HEK293 (cell line): ENCODE results near the gene NEMP1.
A peak's percentile ranks its signal among the peaks of the same experiment; 100 is the strongest.

Experiments
- GLI2 ChIP-seq: fragments of 450-650 bp; formaldehyde crosslinking; IDR thresholded peaks from 2 replicates; pipeline ENCODE4; 2017; ENCODE audit warnings: missing biosample characterization, missing genetic modification characterization, low read depth, borderline replicate concordance
- KLF1 ChIP-seq: fragments of 450-650 bp; formaldehyde crosslinking; IDR thresholded peaks from 2 replicates; pipeline ENCODE4 v1.5.1; 2016; ENCODE audit warnings: missing biosample characterization, missing genetic modification characterization
- KLF10 ChIP-seq: fragments of 450-650 bp; IDR thresholded peaks from 2 replicates; pipeline ENCODE4 v1.5.1; 2018; ENCODE audit warnings: missing biosample characterization, mild to moderate bottlenecking, missing genetic modification characterization
- SCRT2 ChIP-seq: fragments of 450-650 bp; formaldehyde crosslinking; IDR thresholded peaks from 2 replicates; pipeline ENCODE4 v1.5.1; 2016; ENCODE audit warnings: missing biosample characterization, missing genetic modification characterization
- YY1 ChIP-seq: fragments of 450-650 bp; formaldehyde crosslinking; IDR thresholded peaks from 2 replicates; pipeline ENCODE4 v1.5.1; 2018; ENCODE audit warnings: missing biosample characterization, missing genetic modification characterization
- YY2 ChIP-seq: fragments of 450-650 bp; formaldehyde crosslinking; IDR thresholded peaks from 2 replicates; pipeline ENCODE4 v1.5.1; 2016; ENCODE audit warnings: missing biosample characterization, missing genetic modification characterization
- ZBTB17 ChIP-seq: fragments of 450-650 bp; formaldehyde crosslinking; IDR thresholded peaks from 2 replicates; pipeline ENCODE4 v1.5.1; 2016; ENCODE audit warnings: missing biosample characterization, missing genetic modification characterization
- ZNF138 ChIP-seq: fragments of 450-650 bp; formaldehyde crosslinking; IDR thresholded peaks from 2 replicates; pipeline ENCODE4 v1.5.1; 2016; ENCODE audit warnings: missing biosample characterization, missing genetic modification characterization, borderline replicate concordance
- ZNF214 ChIP-seq: fragments of 450-650 bp; formaldehyde crosslinking; IDR thresholded peaks from 2 replicates; pipeline ENCODE4 v1.5.1; 2017; ENCODE audit warnings: missing biosample characterization, mild to moderate bottlenecking, missing genetic modification characterization, borderline replicate concordance
- ZNF223 ChIP-seq: fragments of 450-650 bp; formaldehyde crosslinking; IDR thresholded peaks from 2 replicates; pipeline ENCODE4 v1.5.1; 2016; ENCODE audit warnings: missing biosample characterization, missing genetic modification characterization
- ZNF24 ChIP-seq: fragments of 450-650 bp; formaldehyde crosslinking; IDR thresholded peaks from 2 replicates; pipeline ENCODE4 v1.5.1; 2016; ENCODE audit warnings: missing biosample characterization, missing genetic modification characterization
- ZNF366 ChIP-seq: fragments of 450-650 bp; formaldehyde crosslinking; conservative IDR thresholded peaks from 2 replicates; pipeline ENCODE4 v1.5.1; 2016; ENCODE audit warnings: missing biosample characterization, missing genetic modification characterization
- ZNF423 ChIP-seq: fragments of 450-650 bp; formaldehyde crosslinking; IDR thresholded peaks from 2 replicates; pipeline ENCODE4 v1.5.1; 2016; ENCODE audit warnings: missing biosample characterization, missing genetic modification characterization
- ZNF426 ChIP-seq: fragments of 450-650 bp; formaldehyde crosslinking; IDR thresholded peaks from 2 replicates; pipeline ENCODE4 v1.5.1; 2017; ENCODE audit warnings: missing biosample characterization, missing genetic modification characterization, mild to moderate bottlenecking, inconsistent platforms, moderate library complexity
- ZNF48 ChIP-seq: fragments of 450-650 bp; formaldehyde crosslinking; IDR thresholded peaks from 2 replicates; pipeline ENCODE4 v1.5.1; 2016; ENCODE audit warnings: missing biosample characterization, missing genetic modification characterization
- ZNF558 ChIP-seq: fragments of 450-650 bp; formaldehyde crosslinking; IDR thresholded peaks from 2 replicates; pipeline ENCODE4 v1.5.1; 2016; ENCODE audit warnings: missing biosample characterization, missing genetic modification characterization
- ZNF621 ChIP-seq: fragments of 450-650 bp; formaldehyde crosslinking; IDR thresholded peaks from 2 replicates; pipeline ENCODE4 v1.5.1; 2017; ENCODE audit warnings: missing biosample characterization, missing genetic modification characterization
- ZNF623 ChIP-seq: fragments of 450-650 bp; formaldehyde crosslinking; IDR thresholded peaks from 2 replicates; pipeline ENCODE4 v1.5.1; 2016; ENCODE audit warnings: missing biosample characterization, missing genetic modification characterization
- ZNF654 ChIP-seq: fragments of 450-650 bp; formaldehyde crosslinking; IDR thresholded peaks from 2 replicates; pipeline ENCODE4 v1.5.1; 2016; ENCODE audit warnings: low read depth, missing biosample characterization, missing genetic modification characterization
- TF ChIP-seq, protein P1 (sequence below): fragments of 450-650 bp; formaldehyde crosslinking; IDR thresholded peaks from 2 replicates; pipeline ENCODE4 v1.5.1; 2016; ENCODE audit warnings: missing biosample characterization, missing genetic modification characterization
- TF ChIP-seq, protein P2 (sequence below): fragments of 450-650 bp; formaldehyde crosslinking; IDR thresholded peaks from 2 replicates; pipeline ENCODE4 v1.5.1; 2016; ENCODE audit warnings: missing biosample characterization, missing genetic modification characterization, low read depth
- TF ChIP-seq, protein P3 (sequence below): fragments of 450-650 bp; formaldehyde crosslinking; IDR thresholded peaks from 2 replicates; pipeline ENCODE4 v1.5.1; 2016; ENCODE audit warnings: missing biosample characterization, missing genetic modification characterization
- TF ChIP-seq, protein P4 (sequence below): fragments of 450-650 bp; formaldehyde crosslinking; IDR thresholded peaks from 2 replicates; pipeline ENCODE4 v1.5.1; 2016; ENCODE audit warnings: missing biosample characterization, missing genetic modification characterization
- TF ChIP-seq, protein P5 (sequence below): fragments of 450-650 bp; formaldehyde crosslinking; IDR thresholded peaks from 2 replicates; pipeline ENCODE4 v1.5.1; 2016; ENCODE audit warnings: missing biosample characterization, missing genetic modification characterization
- TF ChIP-seq, protein P6 (sequence below): fragments of 450-650 bp; formaldehyde crosslinking; IDR thresholded peaks from 2 replicates; pipeline ENCODE4 v1.5.1; 2017; ENCODE audit warnings: missing biosample characterization, missing genetic modification characterization
- TF ChIP-seq, protein P7 (sequence below): fragments of 450-650 bp; formaldehyde crosslinking; optimal IDR thresholded peaks from 2 replicates; pipeline ENCODE3; 2016; ENCODE audit warnings: missing biosample characterization, mild to moderate bottlenecking, missing genetic modification characterization

NEMP1 gene

DNA sequence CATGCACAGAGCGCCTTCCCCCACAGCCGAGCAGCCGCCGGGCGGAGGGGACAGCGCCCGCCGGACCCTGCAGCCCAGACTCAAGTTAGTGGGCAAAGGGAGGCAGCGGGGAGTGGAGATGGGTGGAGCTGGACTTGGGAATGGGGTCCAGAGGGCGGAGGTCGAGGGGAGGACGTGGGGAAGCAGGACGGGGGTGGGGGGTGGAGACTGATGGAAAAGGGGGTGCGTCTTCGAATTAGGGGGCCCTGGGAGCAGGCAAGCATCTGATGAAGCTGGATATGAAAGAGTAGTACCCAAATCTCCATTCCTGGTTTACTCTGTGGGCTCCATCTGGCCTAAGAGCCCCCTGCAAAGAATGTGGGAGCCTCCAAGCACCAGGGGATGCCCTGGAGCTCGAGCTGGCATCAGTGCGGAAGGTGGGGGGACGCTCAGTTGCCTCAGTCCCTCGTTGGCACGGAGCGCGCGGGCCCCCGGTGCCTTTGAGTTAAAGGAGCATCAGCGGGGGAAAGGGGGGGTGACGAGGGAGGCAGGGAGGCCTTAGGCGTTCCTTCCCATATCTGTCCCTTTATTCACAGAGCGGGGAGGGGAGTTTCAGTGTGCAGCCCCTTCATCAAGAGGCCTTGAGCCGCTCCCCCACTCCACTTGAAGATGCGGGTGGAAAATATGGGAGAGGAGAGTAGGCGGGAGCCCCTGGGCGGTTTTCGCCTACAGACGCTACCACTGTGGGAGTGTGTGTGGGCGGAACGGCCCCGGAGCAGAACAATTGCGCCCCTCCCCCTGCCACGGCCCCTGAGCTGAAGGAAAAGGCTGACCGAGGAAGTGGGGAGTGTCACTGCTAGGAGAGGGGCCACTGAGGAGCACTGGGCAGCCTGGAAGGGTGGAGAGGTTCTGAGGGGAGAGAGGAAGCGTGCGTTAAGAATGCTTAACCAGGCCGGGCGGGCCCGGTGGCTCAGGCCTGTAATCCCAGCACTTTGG lies 11.0 kb upstream of the NEMP1 start (continued):
- TF ChIP-seq, protein P1, sequence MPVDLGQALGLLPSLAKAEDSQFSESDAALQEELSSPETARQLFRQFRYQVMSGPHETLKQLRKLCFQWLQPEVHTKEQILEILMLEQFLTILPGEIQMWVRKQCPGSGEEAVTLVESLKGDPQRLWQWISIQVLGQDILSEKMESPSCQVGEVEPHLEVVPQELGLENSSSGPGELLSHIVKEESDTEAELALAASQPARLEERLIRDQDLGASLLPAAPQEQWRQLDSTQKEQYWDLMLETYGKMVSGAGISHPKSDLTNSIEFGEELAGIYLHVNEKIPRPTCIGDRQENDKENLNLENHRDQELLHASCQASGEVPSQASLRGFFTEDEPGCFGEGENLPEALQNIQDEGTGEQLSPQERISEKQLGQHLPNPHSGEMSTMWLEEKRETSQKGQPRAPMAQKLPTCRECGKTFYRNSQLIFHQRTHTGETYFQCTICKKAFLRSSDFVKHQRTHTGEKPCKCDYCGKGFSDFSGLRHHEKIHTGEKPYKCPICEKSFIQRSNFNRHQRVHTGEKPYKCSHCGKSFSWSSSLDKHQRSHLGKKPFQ (tag by site-specific recombination) = no peak
- no peak for TF ChIP-seq ZNF558 (tag by site-specific recombination)
- no peak for TF ChIP-seq ZNF24 (tag by site-specific recombination)
- TF ChIP-seq, protein P2, sequence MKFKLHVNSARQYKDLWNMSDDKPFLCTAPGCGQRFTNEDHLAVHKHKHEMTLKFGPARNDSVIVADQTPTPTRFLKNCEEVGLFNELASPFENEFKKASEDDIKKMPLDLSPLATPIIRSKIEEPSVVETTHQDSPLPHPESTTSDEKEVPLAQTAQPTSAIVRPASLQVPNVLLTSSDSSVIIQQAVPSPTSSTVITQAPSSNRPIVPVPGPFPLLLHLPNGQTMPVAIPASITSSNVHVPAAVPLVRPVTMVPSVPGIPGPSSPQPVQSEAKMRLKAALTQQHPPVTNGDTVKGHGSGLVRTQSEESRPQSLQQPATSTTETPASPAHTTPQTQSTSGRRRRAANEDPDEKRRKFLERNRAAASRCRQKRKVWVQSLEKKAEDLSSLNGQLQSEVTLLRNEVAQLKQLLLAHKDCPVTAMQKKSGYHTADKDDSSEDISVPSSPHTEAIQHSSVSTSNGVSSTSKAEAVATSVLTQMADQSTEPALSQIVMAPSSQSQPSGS (tag by site-specific recombination) = no peak
- TF ChIP-seq, protein P3, sequence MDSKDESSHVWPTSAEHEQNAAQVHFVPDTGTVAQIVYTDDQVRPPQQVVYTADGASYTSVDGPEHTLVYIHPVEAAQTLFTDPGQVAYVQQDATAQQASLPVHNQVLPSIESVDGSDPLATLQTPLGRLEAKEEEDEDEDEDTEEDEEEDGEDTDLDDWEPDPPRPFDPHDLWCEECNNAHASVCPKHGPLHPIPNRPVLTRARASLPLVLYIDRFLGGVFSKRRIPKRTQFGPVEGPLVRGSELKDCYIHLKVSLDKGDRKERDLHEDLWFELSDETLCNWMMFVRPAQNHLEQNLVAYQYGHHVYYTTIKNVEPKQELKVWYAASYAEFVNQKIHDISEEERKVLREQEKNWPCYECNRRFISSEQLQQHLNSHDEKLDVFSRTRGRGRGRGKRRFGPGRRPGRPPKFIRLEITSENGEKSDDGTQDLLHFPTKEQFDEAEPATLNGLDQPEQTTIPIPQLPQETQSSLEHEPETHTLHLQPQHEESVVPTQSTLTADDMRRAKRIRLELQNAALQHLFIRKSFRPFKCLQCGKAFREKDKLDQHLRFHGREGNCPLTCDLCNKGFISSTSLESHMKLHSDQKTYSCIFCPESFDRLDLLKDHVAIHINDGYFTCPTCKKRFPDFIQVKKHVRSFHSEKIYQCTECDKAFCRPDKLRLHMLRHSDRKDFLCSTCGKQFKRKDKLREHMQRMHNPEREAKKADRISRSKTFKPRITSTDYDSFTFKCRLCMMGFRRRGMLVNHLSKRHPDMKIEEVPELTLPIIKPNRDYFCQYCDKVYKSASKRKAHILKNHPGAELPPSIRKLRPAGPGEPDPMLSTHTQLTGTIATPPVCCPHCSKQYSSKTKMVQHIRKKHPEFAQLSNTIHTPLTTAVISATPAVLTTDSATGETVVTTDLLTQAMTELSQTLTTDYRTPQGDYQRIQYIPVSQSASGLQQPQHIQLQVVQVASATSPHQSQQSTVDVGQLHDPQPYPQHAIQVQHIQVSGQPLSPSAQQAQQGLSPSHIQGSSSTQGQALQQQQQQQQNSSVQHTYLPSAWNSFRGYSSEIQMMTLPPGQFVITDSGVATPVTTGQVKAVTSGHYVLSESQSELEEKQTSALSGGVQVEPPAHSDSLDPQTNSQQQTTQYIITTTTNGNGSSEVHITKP (tag by site-specific recombination) = peak; percentile 97
- no peak for TF ChIP-seq ZNF138 (tag by site-specific recombination)
- TF ChIP-seq ZNF214 = no peak
- no peak for TF ChIP-seq ZNF623
- TF ChIP-seq ZNF48 (tag by site-specific recombination) = no peak
- peak; percentile 72 for TF ChIP-seq KLF1 (tag by site-specific recombination)
- TF ChIP-seq SCRT2 = no peak
- TF ChIP-seq YY1 (tag by site-specific recombination) = no peak
- no peak for TF ChIP-seq ZNF426 (tag by site-specific recombination)
- no peak for TF ChIP-seq YY2
- no peak for TF ChIP-seq ZNF621 (tag by site-specific recombination)
- TF ChIP-seq ZNF423 (tag by site-specific recombination) = no peak
- TF ChIP-seq, protein P4, sequence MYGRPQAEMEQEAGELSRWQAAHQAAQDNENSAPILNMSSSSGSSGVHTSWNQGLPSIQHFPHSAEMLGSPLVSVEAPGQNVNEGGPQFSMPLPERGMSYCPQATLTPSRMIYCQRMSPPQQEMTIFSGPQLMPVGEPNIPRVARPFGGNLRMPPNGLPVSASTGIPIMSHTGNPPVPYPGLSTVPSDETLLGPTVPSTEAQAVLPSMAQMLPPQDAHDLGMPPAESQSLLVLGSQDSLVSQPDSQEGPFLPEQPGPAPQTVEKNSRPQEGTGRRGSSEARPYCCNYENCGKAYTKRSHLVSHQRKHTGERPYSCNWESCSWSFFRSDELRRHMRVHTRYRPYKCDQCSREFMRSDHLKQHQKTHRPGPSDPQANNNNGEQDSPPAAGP (tag by site-specific recombination) = peak; percentile 59
- TF ChIP-seq, protein P5, sequence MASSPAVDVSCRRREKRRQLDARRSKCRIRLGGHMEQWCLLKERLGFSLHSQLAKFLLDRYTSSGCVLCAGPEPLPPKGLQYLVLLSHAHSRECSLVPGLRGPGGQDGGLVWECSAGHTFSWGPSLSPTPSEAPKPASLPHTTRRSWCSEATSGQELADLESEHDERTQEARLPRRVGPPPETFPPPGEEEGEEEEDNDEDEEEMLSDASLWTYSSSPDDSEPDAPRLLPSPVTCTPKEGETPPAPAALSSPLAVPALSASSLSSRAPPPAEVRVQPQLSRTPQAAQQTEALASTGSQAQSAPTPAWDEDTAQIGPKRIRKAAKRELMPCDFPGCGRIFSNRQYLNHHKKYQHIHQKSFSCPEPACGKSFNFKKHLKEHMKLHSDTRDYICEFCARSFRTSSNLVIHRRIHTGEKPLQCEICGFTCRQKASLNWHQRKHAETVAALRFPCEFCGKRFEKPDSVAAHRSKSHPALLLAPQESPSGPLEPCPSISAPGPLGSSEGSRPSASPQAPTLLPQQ = peak; percentile 15; the same call in 1 of the 2 replicates
- TF ChIP-seq ZNF654 (tag by site-specific recombination) = no peak
- TF ChIP-seq ZBTB17 (tag by site-specific recombination) = no peak; the same call in 1 of the 2 replicates
- TF ChIP-seq GLI2 = no peak
- TF ChIP-seq, protein P6, sequence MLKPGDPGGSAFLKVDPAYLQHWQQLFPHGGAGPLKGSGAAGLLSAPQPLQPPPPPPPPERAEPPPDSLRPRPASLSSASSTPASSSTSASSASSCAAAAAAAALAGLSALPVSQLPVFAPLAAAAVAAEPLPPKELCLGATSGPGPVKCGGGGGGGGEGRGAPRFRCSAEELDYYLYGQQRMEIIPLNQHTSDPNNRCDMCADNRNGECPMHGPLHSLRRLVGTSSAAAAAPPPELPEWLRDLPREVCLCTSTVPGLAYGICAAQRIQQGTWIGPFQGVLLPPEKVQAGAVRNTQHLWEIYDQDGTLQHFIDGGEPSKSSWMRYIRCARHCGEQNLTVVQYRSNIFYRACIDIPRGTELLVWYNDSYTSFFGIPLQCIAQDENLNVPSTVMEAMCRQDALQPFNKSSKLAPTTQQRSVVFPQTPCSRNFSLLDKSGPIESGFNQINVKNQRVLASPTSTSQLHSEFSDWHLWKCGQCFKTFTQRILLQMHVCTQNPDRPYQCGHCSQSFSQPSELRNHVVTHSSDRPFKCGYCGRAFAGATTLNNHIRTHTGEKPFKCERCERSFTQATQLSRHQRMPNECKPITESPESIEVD (tag by site-specific recombination) = no peak
- peak; percentile 49; the same call in 1 of the 2 replicates for TF ChIP-seq KLF10 (tag by site-specific recombination)
- TF ChIP-seq, protein P7, sequence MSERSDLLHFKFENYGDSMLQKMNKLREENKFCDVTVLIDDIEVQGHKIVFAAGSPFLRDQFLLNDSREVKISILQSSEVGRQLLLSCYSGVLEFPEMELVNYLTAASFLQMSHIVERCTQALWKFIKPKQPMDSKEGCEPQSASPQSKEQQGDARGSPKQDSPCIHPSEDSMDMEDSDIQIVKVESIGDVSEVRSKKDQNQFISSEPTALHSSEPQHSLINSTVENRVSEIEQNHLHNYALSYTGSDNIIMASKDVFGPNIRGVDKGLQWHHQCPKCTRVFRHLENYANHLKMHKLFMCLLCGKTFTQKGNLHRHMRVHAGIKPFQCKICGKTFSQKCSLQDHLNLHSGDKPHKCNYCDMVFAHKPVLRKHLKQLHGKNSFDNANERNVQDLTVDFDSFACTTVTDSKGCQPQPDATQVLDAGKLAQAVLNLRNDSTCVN (tag by site-specific recombination) = no peak
- TF ChIP-seq ZNF223 (tag by site-specific recombination) = no peak
- TF ChIP-seq ZNF366 (tag by site-specific recombination) = no peak; the same call in 1 of the 2 replicates
